ENCODE results near the gene PTPN20. TPM values are rescaled to one million over a fixed set of nuclear protein-coding genes. Genes with fewer than 3 reads are reported as not detected.
"Not testable (repeated sequence)": the region's sequence is repeated elsewhere in the genome, so short reads cannot be mapped to it uniquely, and the experiment has no call there.

The PTPN20 gene
- total RNA-seq, 1 donor from 2014 or later, result 3.7 TPM

DNA sequence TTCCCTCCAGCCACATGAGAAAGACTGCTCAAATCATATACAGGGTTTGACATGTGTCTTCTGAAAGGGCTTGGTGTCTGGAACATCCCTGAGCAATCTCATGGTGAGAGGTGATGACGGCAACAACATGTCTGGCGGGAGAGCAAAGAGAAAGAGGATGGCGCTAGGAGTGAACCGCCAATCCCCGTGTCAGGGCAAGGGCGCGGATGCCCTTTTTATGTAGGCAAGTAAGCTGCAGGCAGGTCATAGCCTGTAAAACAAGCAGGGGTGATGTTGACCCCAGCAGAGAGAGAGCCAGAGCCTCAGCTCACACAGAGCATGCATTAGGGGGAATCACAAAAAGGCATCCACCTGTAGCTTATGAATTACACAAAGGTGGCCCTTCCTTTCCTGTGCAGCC is 4.9 kb upstream of the PTPN20 start:
- H3K27ac ChIP-seq (ENCODE audit: low read depth, low read length); H3K4me1 ChIP-seq (ENCODE audit: control insufficient read depth in 3 of 3, insufficient read depth in 3 of 3, low read length in 3 of 3); H3K36me3 ChIP-seq (ENCODE audit: control insufficient read depth in 3 of 3, insufficient read depth in 3 of 3, low read length in 3 of 3); H3K9me3 ChIP-seq (ENCODE audit: control insufficient read depth in 3 of 3, low read length in 3 of 3); H3K27me3 ChIP-seq (ENCODE audit: control insufficient read depth in 3 of 3, insufficient read depth in 3 of 3, low read length in 3 of 3); H3K4me3 ChIP-seq (ENCODE audit: low read length in 3 of 3); H3K9ac ChIP-seq (ENCODE audit: low read depth in 1 of 3, low read length in 3 of 3): not testable (repeated sequence)

DNA sequence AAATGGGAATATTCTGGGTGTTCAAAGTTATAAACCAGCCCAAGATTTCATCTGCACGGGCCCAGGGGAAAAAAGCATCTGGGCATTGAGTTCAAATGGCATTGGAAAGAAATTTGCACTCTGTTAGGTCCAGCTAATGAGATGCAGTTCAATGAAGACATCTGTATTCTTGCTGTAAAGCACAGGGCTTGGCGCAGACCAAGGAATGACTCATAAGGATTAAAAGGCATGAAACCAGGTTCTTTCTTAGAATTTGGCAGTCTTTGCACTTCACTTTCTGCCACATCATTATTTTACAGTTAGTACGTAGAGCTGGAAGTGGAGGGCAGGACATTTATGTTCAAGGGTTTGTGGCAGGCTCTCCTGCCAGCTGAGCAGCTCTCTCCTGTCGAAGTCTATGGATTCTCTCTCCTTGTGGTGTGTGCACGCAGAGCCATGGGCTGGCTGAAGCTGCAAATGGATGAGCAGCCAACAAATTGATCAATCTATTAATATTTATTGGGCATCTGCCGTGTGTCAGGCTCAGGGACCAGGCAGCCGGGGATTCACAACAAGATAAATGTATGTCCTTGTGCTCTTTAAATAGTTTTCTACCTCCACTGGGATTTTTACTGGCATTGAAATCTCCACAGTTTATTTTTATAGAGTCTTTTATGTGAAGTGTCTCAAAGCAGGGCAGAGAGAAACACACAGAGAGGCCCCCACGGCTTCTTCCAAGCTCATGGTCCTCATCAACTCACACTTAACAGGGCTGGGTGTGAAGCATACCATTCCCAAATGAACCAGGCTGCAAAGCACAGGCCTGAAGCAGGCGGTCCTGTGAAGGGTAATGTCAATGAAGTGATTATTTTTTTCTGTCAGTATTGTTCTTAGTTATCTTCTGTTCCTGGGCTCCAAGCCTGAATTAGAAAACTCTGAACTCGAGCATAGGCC is 3.8 kb upstream of the PTPN20 start:
- H3K9me3 ChIP-seq (ENCODE audit: control insufficient read depth in 3 of 3, low read length in 3 of 3); H3K4me3 ChIP-seq (ENCODE audit: low read length in 3 of 3); H3K9ac ChIP-seq (ENCODE audit: low read depth in 1 of 3, low read length in 3 of 3); H3K27me3 ChIP-seq (ENCODE audit: control insufficient read depth in 3 of 3, insufficient read depth in 3 of 3, low read length in 3 of 3); H3K4me1 ChIP-seq (ENCODE audit: control insufficient read depth in 3 of 3, insufficient read depth in 3 of 3, low read length in 3 of 3); H3K36me3 ChIP-seq (ENCODE audit: control insufficient read depth in 3 of 3, insufficient read depth in 3 of 3, low read length in 3 of 3); H3K27ac ChIP-seq (ENCODE audit: low read depth, low read length): not testable (repeated sequence)

DNA sequence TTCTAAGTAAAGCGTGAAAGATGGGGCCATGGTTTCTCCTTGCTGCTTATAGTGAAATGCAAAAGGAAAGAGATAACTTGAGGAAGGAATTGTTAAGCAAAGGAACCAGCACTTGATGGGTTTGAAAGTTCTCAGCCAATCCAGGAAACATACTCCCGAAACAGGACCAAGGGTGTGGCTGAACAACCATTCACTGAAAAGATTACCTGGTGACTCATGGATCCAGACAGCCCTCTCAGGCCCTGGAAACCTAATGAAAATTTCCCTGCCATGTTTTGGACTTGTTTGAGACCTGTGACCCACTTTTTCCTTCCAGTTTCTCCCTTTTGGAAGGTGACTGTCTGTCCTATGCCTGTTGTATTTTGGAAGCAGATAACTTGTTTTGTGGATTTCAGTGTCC is 11.3 kb downstream of the PTPN20 start:
- not testable (repeated sequence) for H3K4me1 ChIP-seq (ENCODE audit: control insufficient read depth in 3 of 3, insufficient read depth in 3 of 3, low read length in 3 of 3); H3K36me3 ChIP-seq (ENCODE audit: control insufficient read depth in 3 of 3, insufficient read depth in 3 of 3, low read length in 3 of 3); H3K9me3 ChIP-seq (ENCODE audit: control insufficient read depth in 3 of 3, low read length in 3 of 3); H3K27ac ChIP-seq (ENCODE audit: low read depth, low read length); H3K9ac ChIP-seq (ENCODE audit: low read depth in 1 of 3, low read length in 3 of 3); H3K27me3 ChIP-seq (ENCODE audit: control insufficient read depth in 3 of 3, insufficient read depth in 3 of 3, low read length in 3 of 3); H3K4me3 ChIP-seq (ENCODE audit: low read length in 3 of 3)

DNA sequence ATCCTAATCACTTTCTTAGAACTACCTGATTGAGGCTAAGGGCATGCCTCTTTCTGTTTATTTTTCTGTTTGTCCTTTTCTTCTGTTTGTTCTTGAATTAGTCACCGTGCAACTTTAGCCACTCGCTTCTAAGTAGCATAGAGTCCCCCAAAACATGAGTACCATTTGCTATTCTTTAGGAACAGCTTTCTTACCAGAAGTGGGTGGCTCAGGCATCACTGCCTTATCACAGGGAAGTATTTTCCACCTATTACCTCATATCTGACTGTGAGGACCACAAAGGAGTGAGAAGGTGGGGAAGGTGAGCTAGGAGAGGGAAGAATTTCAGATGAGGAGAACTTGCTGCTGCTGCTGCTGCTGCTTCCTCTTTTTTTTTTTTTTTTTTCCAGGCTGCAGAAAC is 13.9 kb downstream of the PTPN20 start:
- H3K4me1 ChIP-seq (ENCODE audit: control insufficient read depth in 3 of 3, insufficient read depth in 3 of 3, low read length in 3 of 3); H3K4me3 ChIP-seq (ENCODE audit: low read length in 3 of 3); H3K9me3 ChIP-seq (ENCODE audit: control insufficient read depth in 3 of 3, low read length in 3 of 3); H3K27ac ChIP-seq (ENCODE audit: low read depth, low read length); H3K36me3 ChIP-seq (ENCODE audit: control insufficient read depth in 3 of 3, insufficient read depth in 3 of 3, low read length in 3 of 3); H3K27me3 ChIP-seq (ENCODE audit: control insufficient read depth in 3 of 3, insufficient read depth in 3 of 3, low read length in 3 of 3); H3K9ac ChIP-seq (ENCODE audit: low read depth in 1 of 3, low read length in 3 of 3): not testable (repeated sequence)

DNA sequence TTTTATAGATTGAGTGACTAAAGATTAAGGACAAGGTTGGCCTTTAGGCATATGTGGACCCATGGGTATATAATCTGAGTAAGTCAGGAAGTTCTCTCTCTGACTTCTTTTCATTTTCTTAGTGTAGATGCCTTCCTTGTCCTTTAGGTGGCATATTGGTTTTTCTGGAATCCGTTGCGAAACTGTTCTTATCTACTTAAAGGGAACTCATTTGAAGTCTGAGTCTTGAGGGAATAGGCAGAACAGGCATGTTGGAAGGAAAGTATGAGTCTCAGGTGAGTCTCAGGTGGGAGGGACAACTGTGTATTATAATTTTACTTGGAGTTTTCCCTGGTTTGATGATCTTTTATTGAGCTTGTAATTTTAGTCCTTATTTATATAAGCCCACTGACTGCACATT is 14.6 kb downstream of the PTPN20 start:
- not testable (repeated sequence) for H3K27me3 ChIP-seq (ENCODE audit: control insufficient read depth in 3 of 3, insufficient read depth in 3 of 3, low read length in 3 of 3); H3K36me3 ChIP-seq (ENCODE audit: control insufficient read depth in 3 of 3, insufficient read depth in 3 of 3, low read length in 3 of 3); H3K9ac ChIP-seq (ENCODE audit: low read depth in 1 of 3, low read length in 3 of 3); H3K27ac ChIP-seq (ENCODE audit: low read depth, low read length); H3K9me3 ChIP-seq (ENCODE audit: control insufficient read depth in 3 of 3, low read length in 3 of 3); H3K4me3 ChIP-seq (ENCODE audit: low read length in 3 of 3); H3K4me1 ChIP-seq (ENCODE audit: control insufficient read depth in 3 of 3, insufficient read depth in 3 of 3, low read length in 3 of 3)

DNA sequence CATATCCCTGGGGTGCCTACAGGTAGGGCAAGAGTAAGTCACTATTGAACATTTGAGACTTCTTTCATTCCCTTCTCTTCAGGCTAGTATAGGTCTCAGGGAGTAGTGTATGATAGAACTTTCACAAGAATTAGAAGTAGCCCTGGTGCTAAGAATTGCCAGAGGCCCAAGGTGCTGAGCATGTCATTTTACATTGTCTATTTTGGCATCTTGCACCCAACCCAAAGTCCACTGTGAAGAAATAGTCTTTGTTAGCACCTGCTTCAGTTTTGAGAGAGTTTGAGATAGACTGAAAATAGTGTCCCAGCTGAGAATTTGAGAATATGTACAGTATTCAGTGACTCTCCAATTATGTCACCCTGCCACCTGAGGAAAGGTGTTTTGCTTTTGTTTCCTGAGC is 17.6 kb downstream of the PTPN20 start:
- H3K9me3 ChIP-seq (ENCODE audit: control insufficient read depth in 3 of 3, low read length in 3 of 3); H3K4me3 ChIP-seq (ENCODE audit: low read length in 3 of 3); H3K36me3 ChIP-seq (ENCODE audit: control insufficient read depth in 3 of 3, insufficient read depth in 3 of 3, low read length in 3 of 3); H3K4me1 ChIP-seq (ENCODE audit: control insufficient read depth in 3 of 3, insufficient read depth in 3 of 3, low read length in 3 of 3); H3K9ac ChIP-seq (ENCODE audit: low read depth in 1 of 3, low read length in 3 of 3); H3K27ac ChIP-seq (ENCODE audit: low read depth, low read length); H3K27me3 ChIP-seq (ENCODE audit: control insufficient read depth in 3 of 3, insufficient read depth in 3 of 3, low read length in 3 of 3): not testable (repeated sequence)

DNA sequence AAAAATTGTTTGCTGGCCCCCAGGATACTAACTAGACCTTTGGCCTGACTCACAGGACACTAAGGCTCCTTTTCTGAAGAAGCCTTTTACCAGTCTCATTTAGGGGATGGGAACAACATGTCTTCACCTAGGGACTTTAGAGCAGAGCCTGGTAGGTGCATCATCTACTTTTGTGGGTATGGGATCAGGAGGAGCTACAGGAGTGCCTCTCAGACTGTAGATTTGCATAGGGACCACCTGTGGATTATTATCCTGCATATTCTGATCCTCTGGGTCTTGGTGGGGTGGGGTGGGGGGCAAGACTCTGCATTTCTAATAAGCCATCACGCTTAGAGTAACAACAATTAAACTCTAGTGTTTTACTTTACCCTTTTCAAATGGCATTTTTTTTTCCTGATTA is 21.2 kb downstream of the PTPN20 start:
- not testable (repeated sequence) for H3K9me3 ChIP-seq (ENCODE audit: control insufficient read depth in 3 of 3, low read length in 3 of 3); H3K27ac ChIP-seq (ENCODE audit: low read depth, low read length); H3K27me3 ChIP-seq (ENCODE audit: control insufficient read depth in 3 of 3, insufficient read depth in 3 of 3, low read length in 3 of 3); H3K4me3 ChIP-seq (ENCODE audit: low read length in 3 of 3); H3K36me3 ChIP-seq (ENCODE audit: control insufficient read depth in 3 of 3, insufficient read depth in 3 of 3, low read length in 3 of 3); H3K9ac ChIP-seq (ENCODE audit: low read depth in 1 of 3, low read length in 3 of 3); H3K4me1 ChIP-seq (ENCODE audit: control insufficient read depth in 3 of 3, insufficient read depth in 3 of 3, low read length in 3 of 3)

DNA sequence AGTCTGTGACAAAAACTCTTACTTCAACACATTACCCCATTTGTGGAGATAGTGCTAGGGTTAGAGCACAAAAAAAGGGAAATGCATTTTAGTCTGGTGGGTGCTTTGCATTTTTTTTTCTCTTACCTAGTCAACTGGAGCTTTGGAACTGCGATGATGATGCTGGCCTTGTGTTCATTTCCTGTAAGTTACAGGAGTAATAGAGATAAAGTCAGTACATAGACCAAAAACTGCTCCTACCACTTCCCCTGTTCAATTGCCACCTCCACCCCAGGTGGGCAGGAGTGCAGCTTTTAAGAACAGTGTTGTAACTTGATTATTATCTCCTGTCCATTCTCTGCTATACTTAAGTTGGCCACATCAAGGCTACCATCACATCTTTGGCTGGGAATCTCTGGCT is 29.9 kb downstream of the PTPN20 start:
- H3K27ac ChIP-seq (ENCODE audit: low read depth, low read length); H3K9me3 ChIP-seq (ENCODE audit: control insufficient read depth in 3 of 3, low read length in 3 of 3); H3K36me3 ChIP-seq (ENCODE audit: control insufficient read depth in 3 of 3, insufficient read depth in 3 of 3, low read length in 3 of 3); H3K9ac ChIP-seq (ENCODE audit: low read depth in 1 of 3, low read length in 3 of 3); H3K27me3 ChIP-seq (ENCODE audit: control insufficient read depth in 3 of 3, insufficient read depth in 3 of 3, low read length in 3 of 3); H3K4me3 ChIP-seq (ENCODE audit: low read length in 3 of 3); H3K4me1 ChIP-seq (ENCODE audit: control insufficient read depth in 3 of 3, insufficient read depth in 3 of 3, low read length in 3 of 3): not testable (repeated sequence)

DNA sequence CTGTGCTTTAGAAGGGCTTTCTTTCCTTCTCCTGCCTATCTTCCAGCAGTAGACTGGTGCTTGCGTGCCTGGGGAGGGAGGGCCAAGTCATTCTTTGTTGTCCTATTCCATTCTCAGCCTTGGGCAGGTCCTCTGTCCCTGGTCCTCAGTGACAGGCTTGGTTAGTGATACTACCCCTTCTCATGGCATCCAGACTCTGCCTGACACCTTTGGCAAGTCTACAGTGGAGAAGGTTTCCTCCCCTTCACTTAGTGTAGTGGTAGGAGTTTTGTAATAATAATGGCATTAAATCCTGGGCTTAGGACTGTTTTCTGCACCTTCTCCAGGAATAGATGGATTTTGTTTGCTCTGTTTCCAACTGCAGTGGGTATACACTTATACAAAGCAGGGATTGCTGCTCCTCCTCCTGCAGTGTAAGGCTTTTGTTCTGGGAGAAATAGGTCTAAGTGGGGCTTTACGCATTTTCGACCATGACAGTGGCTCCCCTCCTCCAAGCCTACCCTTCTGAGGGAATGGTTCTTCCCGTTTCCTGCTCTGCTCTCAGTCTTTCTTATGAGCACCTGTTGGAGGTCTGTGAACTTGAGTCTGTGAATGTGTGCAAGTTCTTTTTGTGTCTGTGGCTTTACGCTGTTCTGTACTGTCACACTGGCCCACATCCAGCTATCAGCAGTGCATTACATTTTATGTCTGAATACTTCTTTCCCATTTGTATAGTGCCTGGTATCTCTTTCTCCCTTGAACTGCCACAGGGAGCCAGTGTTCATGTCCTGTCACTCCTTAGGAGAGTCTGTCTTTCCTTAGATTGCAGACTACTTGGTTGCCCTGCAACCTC is 37.7 kb downstream of the PTPN20 start:
- not testable (repeated sequence) for H3K4me1 ChIP-seq (ENCODE audit: control insufficient read depth in 3 of 3, insufficient read depth in 3 of 3, low read length in 3 of 3); H3K4me3 ChIP-seq (ENCODE audit: low read length in 3 of 3)

DNA sequence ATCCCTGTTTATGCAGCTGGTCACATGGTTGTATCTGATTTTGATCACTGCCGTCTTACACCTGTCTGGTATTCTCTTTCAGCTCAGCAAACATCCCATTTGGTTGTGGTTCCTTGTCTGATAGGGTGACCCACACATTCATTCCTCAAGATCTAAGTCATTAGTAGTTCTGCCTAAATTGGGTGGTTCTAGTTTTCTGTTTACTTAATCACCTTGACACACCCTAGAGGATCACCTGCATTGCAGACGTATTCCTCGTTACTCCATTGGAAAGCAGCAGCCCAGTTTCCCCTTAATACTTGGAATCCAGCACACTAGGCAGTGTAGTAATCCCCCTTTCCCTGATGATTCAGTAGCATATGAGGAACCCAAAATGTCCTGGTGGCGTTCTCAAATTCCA is 41.3 kb downstream of the PTPN20 start:
- not testable (repeated sequence) for H3K9ac ChIP-seq (ENCODE audit: low read depth in 1 of 3, low read length in 3 of 3); H3K27ac ChIP-seq (ENCODE audit: low read depth, low read length); H3K27me3 ChIP-seq (ENCODE audit: control insufficient read depth in 3 of 3, insufficient read depth in 3 of 3, low read length in 3 of 3); H3K4me3 ChIP-seq (ENCODE audit: low read length in 3 of 3); H3K9me3 ChIP-seq (ENCODE audit: control insufficient read depth in 3 of 3, low read length in 3 of 3); H3K4me1 ChIP-seq (ENCODE audit: control insufficient read depth in 3 of 3, insufficient read depth in 3 of 3, low read length in 3 of 3); H3K36me3 ChIP-seq (ENCODE audit: control insufficient read depth in 3 of 3, insufficient read depth in 3 of 3, low read length in 3 of 3)

More for the DNA sequence above, 37.7 kb downstream of the PTPN20 start:
- H3K36me3 ChIP-seq (ENCODE audit: control insufficient read depth in 3 of 3, insufficient read depth in 3 of 3, low read length in 3 of 3); H3K27ac ChIP-seq (ENCODE audit: low read depth, low read length); H3K9me3 ChIP-seq (ENCODE audit: control insufficient read depth in 3 of 3, low read length in 3 of 3); H3K9ac ChIP-seq (ENCODE audit: low read depth in 1 of 3, low read length in 3 of 3); H3K27me3 ChIP-seq (ENCODE audit: control insufficient read depth in 3 of 3, insufficient read depth in 3 of 3, low read length in 3 of 3): not testable (repeated sequence)

Measured in skeletal muscle tissue (tissue), 4 donors.